HG03159 (cell line): ENCODE measurements around the gene BAIAP3.

Experiments used
- ATAC-seq: cut with Tn5 transposase; IDR thresholded peaks from one replicate; pipeline ENCODE4 v1.9.1; 2021; ENCODE audit warnings: mild to moderate bottlenecking, moderate library complexity; ENCODE audit not compliant: unreplicated experiment

The BAIAP3 gene

GRCh38 chr16:1366060-1366711, 32.7 kb downstream of the BAIAP3 start:
- no peak for ATAC-seq

GRCh38 chr16:1366712-1367299, 33.4 kb downstream of the BAIAP3 start:
- ATAC-seq: no peak

GRCh38 chr16:1367486-1368174, 34.2 kb downstream of the BAIAP3 start:
- ATAC-seq: no peak

GRCh38 chr16:1371054-1371978, 37.9 kb downstream of the BAIAP3 start:
- no peak for ATAC-seq

GRCh38 chr16:1372292-1372950, 39.0 kb downstream of the BAIAP3 start:
- no peak for ATAC-seq

GRCh38 chr16:1374418-1375297, 41.2 kb downstream of the BAIAP3 start:
- ATAC-seq: no peak

- no peak for ATAC-seq
Observed at GRCh38 chr16:1375298-1375640, 41.8 kb downstream of the BAIAP3 start.

- no peak for ATAC-seq
Observed at GRCh38 chr16:1375741-1376410, 42.4 kb downstream of the BAIAP3 start.

- ATAC-seq: no peak
Observed at GRCh38 chr16:1377406-1378010, 44.1 kb downstream of the BAIAP3 start.

GRCh38 chr16:1378087-1378803, 44.8 kb downstream of the BAIAP3 start:
- ATAC-seq: no peak

- no peak for ATAC-seq
Observed at GRCh38 chr16:1378804-1379303, 45.4 kb downstream of the BAIAP3 start.

GRCh38 chr16:1379304-1380076, 46.0 kb downstream of the BAIAP3 start:
- no peak for ATAC-seq

- no peak for ATAC-seq
Observed at GRCh38 chr16:1380195-1380594, 46.8 kb downstream of the BAIAP3 start.

- no peak for ATAC-seq
Observed at GRCh38 chr16:1381612-1382406, 48.4 kb downstream of the BAIAP3 start.

GRCh38 chr16:1383556-1383955, 50.1 kb downstream of the BAIAP3 start:
- no peak for ATAC-seq

GRCh38 chr16:1385232-1385631, 51.8 kb downstream of the BAIAP3 start:
- no peak for ATAC-seq
